Gastrocnemius medialis (tissue), 4 donors: Measurements from ENCODE around the gene PROC. TPM values are rescaled to one million over a fixed set of nuclear protein-coding genes. Genes with fewer than 3 reads are reported as not detected.
A peak's percentile ranks its signal among the peaks of the same experiment; 100 is the strongest.

Source experiments
- ATAC-seq, 2 donors: fragments of 150-250 bp; one replicate each; pipeline ENCODE4 v1.9.1; 2016
- DNase-seq, 2 donors: peaks; one replicate each; pipeline ENCODE4 v3.0.0-alpha.2; 2019
- H3K27ac ChIP-seq, 4 donors: fragments of 200-600 bp; sonication (generic); 1 replicate in 1 of 4; 2 replicates in 3 of 4; pipeline ENCODE4 v1.5.1; 2016 to 2018; ENCODE audit warnings: mild to moderate bottlenecking in 2 of 4, moderate library complexity in 1 of 4
- H3K27me3 ChIP-seq, 3 donors: fragments of 200-600 bp; sonication (generic) in 2 of 3; 1 replicate in 1 of 3; 2 replicates in 2 of 3; pipeline versions ENCODE4 v1.5.1 to v1.6.0; 2016 to 2019; ENCODE audit warnings: mild to moderate bottlenecking in 1 of 3, moderate library complexity in 1 of 3
- H3K36me3 ChIP-seq, 2 donors: fragments of 200-600 bp; sonication (generic) in 1 of 2; one replicate each; pipeline ENCODE4 v1.5.1; 2017 to 2018
- H3K4me1 ChIP-seq, 2 donors: fragments of 200-600 bp; sonication (generic) in 1 of 2; one replicate each; pipeline ENCODE4 v1.5.1; 2016 to 2017; ENCODE audit warnings: mild to moderate bottlenecking in 2 of 2
- H3K4me3 ChIP-seq, 4 donors: fragments of 200-600 bp; sonication (generic) in 3 of 4; 1 replicate in 1 of 4; 2 replicates in 3 of 4; pipeline ENCODE4 v1.5.1; 2016 to 2019; ENCODE audit warnings: mild to moderate bottlenecking in 2 of 4
- H3K9me3 ChIP-seq, 3 donors: fragments of 200-600 bp; sonication (generic) in 2 of 3; 1 replicate in 1 of 3; 2 replicates in 2 of 3; pipeline ENCODE4 v1.5.1; 2016 to 2019
- POLR2A ChIP-seq, 2 donors: fragments of 450-650 bp; IDR thresholded peaks; one replicate each; pipeline ENCODE4 v1.6.1; 2017; ENCODE audit warnings: antibody characterized with exemption in 2 of 2, mild to moderate bottlenecking in 2 of 2, moderate library complexity in 2 of 2
- in situ Hi-C, 4 donors: fragments of 200-750 bp; cut with MboI; loops; one replicate each; pipeline versions ENCODE4 v1.15.0 to v1.8.0; 2017; ENCODE audit warnings: low sequenced_read_pairs in 4 of 4
- intact Hi-C: fragments of 100-400 bp; cut with DNase I; formaldehyde crosslinking; loops from one replicate; pipeline ENCODE4 v1.15.1; 2023; ENCODE audit warnings: low total_unique reads
- total RNA-seq, 4 donors: library from RNA; depleted of rRNA; stranded (reverse); fragments of >200 nt; gene quantifications; one replicate each; pipeline versions ENCODE4 v1.1.0 to v1.2.3, GENCODE V29; 2016
- TF ChIP-seq, protein P1 (sequence below), 5 experiments: fragments of 450-650 bp in 3 of 5; fragments of 200-600 bp in 2 of 5; sonication (generic) in 2 of 5; IDR thresholded peaks in 4 of 5; conservative IDR thresholded peaks in 1 of 5; 1 replicate in 4 of 5; 2 replicates in 1 of 5; pipeline ENCODE4 v1.5.1; 2016 to 2019; ENCODE audit warnings: antibody characterized with exemption in 5 of 5, mild to moderate bottlenecking in 3 of 5, moderate library complexity in 3 of 5

PROC gene
- total RNA-seq, 4 donors from 2014 or later, result 0.29 to 0.58 TPM; not detected in 2

DNA sequence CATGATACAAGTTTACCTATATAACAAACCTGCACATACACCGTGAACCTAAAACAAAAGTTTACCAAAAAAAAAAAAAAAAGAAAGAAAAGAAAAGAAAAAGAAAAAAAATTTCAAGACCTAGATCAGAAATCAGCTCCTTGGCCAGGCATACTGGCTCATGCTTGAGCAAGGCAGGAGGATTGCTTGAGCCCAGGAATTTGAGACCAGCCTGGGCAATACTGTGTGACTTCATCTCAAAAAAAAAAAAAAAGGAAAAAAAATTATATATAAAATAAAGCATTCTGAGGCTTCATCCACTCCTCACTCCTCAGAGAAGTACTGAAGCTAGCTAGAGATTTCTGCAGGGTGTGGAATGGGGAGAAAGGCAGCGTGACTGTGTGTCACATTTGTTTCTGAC, 11.8 kb upstream of the PROC start:
- no peak overlapping the region for H3K4me3 ChIP-seq
- H3K27me3 ChIP-seq, result no peaks in the 10 kb centered on the region
- no peak for DNase-seq
- H3K4me1 ChIP-seq, result peaks cover 12 to 15% of the 10 kb centered on the region in 2 donors
- intact Hi-C loops (no loop called here), in situ Hi-C loops (loop anchor here in 1 of 4 donors (25.0 kb wide), 1 partner anchor 319 kb away; no protein-coding TSS in a partner anchor)
- H3K9me3 ChIP-seq, result no peaks in the 10 kb centered on the region
- no peak for TF ChIP-seq POLR2A (IDR thresholded peaks at IDR 0.05)
- TF ChIP-seq, protein P1, sequence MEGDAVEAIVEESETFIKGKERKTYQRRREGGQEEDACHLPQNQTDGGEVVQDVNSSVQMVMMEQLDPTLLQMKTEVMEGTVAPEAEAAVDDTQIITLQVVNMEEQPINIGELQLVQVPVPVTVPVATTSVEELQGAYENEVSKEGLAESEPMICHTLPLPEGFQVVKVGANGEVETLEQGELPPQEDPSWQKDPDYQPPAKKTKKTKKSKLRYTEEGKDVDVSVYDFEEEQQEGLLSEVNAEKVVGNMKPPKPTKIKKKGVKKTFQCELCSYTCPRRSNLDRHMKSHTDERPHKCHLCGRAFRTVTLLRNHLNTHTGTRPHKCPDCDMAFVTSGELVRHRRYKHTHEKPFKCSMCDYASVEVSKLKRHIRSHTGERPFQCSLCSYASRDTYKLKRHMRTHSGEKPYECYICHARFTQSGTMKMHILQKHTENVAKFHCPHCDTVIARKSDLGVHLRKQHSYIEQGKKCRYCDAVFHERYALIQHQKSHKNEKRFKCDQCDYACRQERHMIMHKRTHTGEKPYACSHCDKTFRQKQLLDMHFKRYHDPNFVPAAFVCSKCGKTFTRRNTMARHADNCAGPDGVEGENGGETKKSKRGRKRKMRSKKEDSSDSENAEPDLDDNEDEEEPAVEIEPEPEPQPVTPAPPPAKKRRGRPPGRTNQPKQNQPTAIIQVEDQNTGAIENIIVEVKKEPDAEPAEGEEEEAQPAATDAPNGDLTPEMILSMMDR (IDR thresholded peaks at IDR 0.05 in 4 of 5, conservative IDR thresholded peaks at IDR 0.05 in 1 of 5), result no peak
- no peaks in the 10 kb centered on the region for H3K36me3 ChIP-seq
- no peak for ATAC-seq
- H3K27ac ChIP-seq, result peak overlapping the region; percentile 86 to 95 (median 89)

DNA sequence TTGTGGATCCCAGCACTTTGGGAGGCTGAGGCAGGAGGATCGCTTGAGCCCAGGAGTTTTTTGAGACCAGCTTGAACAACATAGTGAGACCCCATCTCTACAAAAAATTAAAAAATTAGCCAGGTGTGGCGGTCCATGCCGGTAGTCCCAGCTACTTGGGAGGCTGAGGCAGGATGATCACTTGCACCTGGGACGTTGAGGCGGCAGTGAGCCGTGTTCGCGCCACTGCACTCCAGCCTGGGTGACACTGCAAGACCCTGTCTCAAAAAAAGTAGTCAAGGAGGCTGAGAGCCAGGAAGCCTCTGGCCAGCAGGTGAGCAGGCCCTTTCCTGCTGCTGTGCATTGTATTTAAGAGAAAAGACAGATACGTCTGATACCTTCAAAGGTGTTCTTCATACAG, 11.1 kb upstream of the PROC start:
- no peaks in the 10 kb centered on the region for H3K9me3 ChIP-seq
- peaks cover 16 to 20% of the 10 kb centered on the region in 2 donors for H3K4me1 ChIP-seq
- no peak overlapping the region for H3K4me3 ChIP-seq
- no peaks in the 10 kb centered on the region for H3K27me3 ChIP-seq
- H3K36me3 ChIP-seq, result no peaks in the 10 kb centered on the region
- peak overlapping the region; percentile 86 to 95 (median 89) for H3K27ac ChIP-seq
- in situ Hi-C loops (loop anchor here in 1 of 4 donors (25.0 kb wide), 1 partner anchor 320 kb away; no protein-coding TSS in a partner anchor), intact Hi-C loops (loop anchor here (1.0 kb wide), 1 partner anchor 19 kb away; no protein-coding TSS in a partner anchor)
- ATAC-seq (no peak), DNase-seq (no peak)
- TF ChIP-seq, protein P1 (IDR thresholded peaks at IDR 0.05 in 4 of 5, conservative IDR thresholded peaks at IDR 0.05 in 1 of 5), result no peak
- no peak for TF ChIP-seq POLR2A (IDR thresholded peaks at IDR 0.05)

DNA sequence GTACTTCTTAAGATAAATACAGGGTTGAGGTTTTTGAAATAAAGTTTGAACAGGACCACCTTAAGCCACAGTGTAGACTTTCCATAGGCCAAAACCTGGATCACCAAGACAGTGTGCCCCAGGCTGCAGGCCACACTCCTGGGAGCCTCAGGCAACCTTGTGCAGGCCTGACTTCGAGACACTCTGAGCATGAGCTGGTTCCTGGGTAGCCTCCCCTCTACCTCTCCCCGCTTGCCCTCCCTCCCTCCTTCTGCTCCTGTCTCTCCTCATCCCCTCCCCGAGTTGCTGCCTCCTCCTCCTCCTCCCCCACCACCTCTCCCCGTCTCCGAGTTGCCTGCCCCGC, 10.6 kb upstream of the PROC start:
- in situ Hi-C loops, result loop anchor here in 1 of 4 donors (25.0 kb wide), 1 partner anchor 320 kb away; no protein-coding TSS in a partner anchor
- H3K4me1 ChIP-seq, result peaks cover 16 to 24% of the 10 kb centered on the region in 2 donors
- ATAC-seq, result peak; percentile 12 to 48

DNA sequence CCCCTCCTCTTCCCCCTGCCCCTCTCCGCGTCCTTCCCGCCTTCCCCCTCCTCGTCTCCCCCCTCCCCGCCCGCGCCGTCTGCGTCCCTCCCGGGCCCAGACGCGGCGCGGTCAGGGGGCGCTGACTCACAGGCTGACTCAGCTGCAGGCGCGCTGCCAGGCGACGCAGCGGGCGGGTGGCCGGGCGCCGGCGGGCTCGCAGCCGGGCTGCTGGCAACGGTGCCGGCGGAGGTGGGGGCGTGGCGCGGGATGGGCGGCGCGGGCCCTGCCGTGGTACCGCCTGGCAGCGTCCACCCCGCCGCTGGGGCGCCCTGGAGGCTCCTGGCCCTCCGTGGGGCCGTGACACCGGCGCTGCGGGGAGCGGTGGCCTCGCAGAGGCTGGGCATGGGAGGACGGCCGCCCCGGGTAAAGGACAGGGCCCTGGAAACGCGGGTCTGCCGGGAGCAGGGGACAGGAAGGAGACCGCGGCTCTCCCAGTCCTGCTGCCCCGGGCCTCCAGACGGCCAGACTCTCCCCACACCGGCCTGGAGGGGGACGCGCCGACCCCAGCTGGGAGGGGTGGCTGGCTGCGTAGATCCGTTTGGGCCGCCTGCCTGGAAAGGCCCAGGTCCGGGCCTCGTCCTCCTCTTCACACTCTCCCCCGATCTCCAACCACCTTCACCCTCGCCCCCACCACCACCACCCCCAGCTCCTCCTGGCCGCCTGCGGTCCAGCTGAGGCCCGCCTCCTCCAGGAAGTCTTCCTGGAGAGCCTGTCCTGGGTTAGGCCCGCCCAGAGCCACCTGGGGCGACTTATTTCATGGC, 10.0 kb upstream of the PROC start:
- no peaks in the 10 kb centered on the region for H3K36me3 ChIP-seq
- ATAC-seq (peak; percentile 63 to 70), DNase-seq (peak; percentile 80 to 90)
- peak overlapping the region; percentile 86 to 95 (median 89) for H3K27ac ChIP-seq
- peak overlapping the region; percentile 47 to 59 (median 54) for H3K4me3 ChIP-seq
- no peaks in the 10 kb centered on the region for H3K27me3 ChIP-seq
- no peaks in the 10 kb centered on the region for H3K9me3 ChIP-seq
- peak; percentile 85 to 92 for TF ChIP-seq POLR2A (IDR thresholded peaks at IDR 0.05)
- TF ChIP-seq, protein P1 (IDR thresholded peaks at IDR 0.05 in 4 of 5, conservative IDR thresholded peaks at IDR 0.05 in 1 of 5), result peak in 1 of 5 experiments; percentile 6
- in situ Hi-C loops, result loop anchor here in 1 of 4 donors (25.0 kb wide), 1 partner anchor 321 kb away; no protein-coding TSS in a partner anchor
- intact Hi-C loops, result no loop called here
- peaks cover 16 to 25% of the 10 kb centered on the region in 2 donors for H3K4me1 ChIP-seq

More for the DNA sequence above, 10.6 kb upstream of the PROC start:
- Histone ChIP-seq H3K36me3 (no peaks in the 10 kb centered on the region), H3K27ac (peak overlapping the region; percentile 86 to 95 (median 89)), H3K27me3 (no peaks in the 10 kb centered on the region), H3K9me3 (no peaks in the 10 kb centered on the region), H3K4me3 (peak overlapping the region; percentile 29 to 59 (median 52))
- intact Hi-C loops, result loop anchor here (1.0 kb wide), 1 partner anchor 19 kb away; no protein-coding TSS in a partner anchor
- no peak for TF ChIP-seq POLR2A (IDR thresholded peaks at IDR 0.05)
- TF ChIP-seq, protein P1 (IDR thresholded peaks at IDR 0.05 in 4 of 5, conservative IDR thresholded peaks at IDR 0.05 in 1 of 5), result no peak
- DNase-seq, result no peak
